ENCODE results near the gene MEF2D.
A peak's percentile ranks its signal among the peaks of the same experiment; 100 is the strongest.

Gene MEF2D

GRCh38 chr1:156523801-156524480 lies 23.4 kb upstream of the MEF2D start:
- peak overlapping the region; percentile 57 for H3K4me3 ChIP-seq (ENCODE audit: low read length)
- H3K36me3 ChIP-seq (ENCODE audit: control insufficient read depth, low read length): peaks cover 24% of the 10 kb centered on the region
- H3K9me2 ChIP-seq (replicated peaks; ENCODE audit: control insufficient read depth, low read length): no peaks in the 10 kb centered on the region
- peaks cover 6% of the 10 kb centered on the region for H3F3A ChIP-seq (ENCODE audit: control insufficient read depth, insufficient read depth)
- H3K27ac ChIP-seq (ENCODE audit: low read depth, low read length): peak overlapping the region; percentile 69
- H3K79me2 ChIP-seq (ENCODE audit: control insufficient read depth, low read length): no peaks in the 10 kb centered on the region
- H4K20me1 ChIP-seq (ENCODE audit: control insufficient read depth, insufficient read depth, low read depth, low read length): no peaks in the 10 kb centered on the region
- peaks cover 34% of the 10 kb centered on the region for H3K4me1 ChIP-seq (ENCODE audit: control insufficient read depth, low read length)
- no peaks in the 10 kb centered on the region for H3K9me3 ChIP-seq (ENCODE audit: control insufficient read depth, insufficient read depth, low read length)
- TF ChIP-seq EZH2phosphoT487 (IDR thresholded peaks at IDR 0.05; ENCODE audit: borderline replicate concordance, low read length) (no peak), CTCF (IDR thresholded peaks at IDR 0.05; ENCODE audit: low read depth, low read length, poor library complexity, severe bottlenecking) (no peak)
- H3K4me2 ChIP-seq (ENCODE audit: low read length): peak overlapping the region; percentile 77
- H3K27me3 ChIP-seq (ENCODE audit: control insufficient read depth, low read length): no peaks in the 10 kb centered on the region

- H3F3A ChIP-seq (ENCODE audit: control insufficient read depth, insufficient read depth): peaks cover 6% of the 10 kb centered on the region
- H3K4me3 ChIP-seq (ENCODE audit: low read length): no peak overlapping the region
- peaks cover 29% of the 10 kb centered on the region for H3K4me1 ChIP-seq (ENCODE audit: control insufficient read depth, low read length)
- H3K9me3 ChIP-seq (ENCODE audit: control insufficient read depth, insufficient read depth, low read length): no peaks in the 10 kb centered on the region
- H3K36me3 ChIP-seq (ENCODE audit: control insufficient read depth, low read length): peaks cover 14% of the 10 kb centered on the region
- TF ChIP-seq EZH2phosphoT487 (IDR thresholded peaks at IDR 0.05; ENCODE audit: borderline replicate concordance, low read length) (no peak), CTCF (IDR thresholded peaks at IDR 0.05; ENCODE audit: low read depth, low read length, poor library complexity, severe bottlenecking) (no peak)
- no peaks in the 10 kb centered on the region for H3K27me3 ChIP-seq (ENCODE audit: control insufficient read depth, low read length)
- no peaks in the 10 kb centered on the region for H3K9me2 ChIP-seq (replicated peaks; ENCODE audit: control insufficient read depth, low read length)
- no peak overlapping the region for H3K4me2 ChIP-seq (ENCODE audit: low read length)
- H3K79me2 ChIP-seq (ENCODE audit: control insufficient read depth, low read length): no peaks in the 10 kb centered on the region
- no peaks in the 10 kb centered on the region for H4K20me1 ChIP-seq (ENCODE audit: control insufficient read depth, insufficient read depth, low read depth, low read length)
- no peak overlapping the region for H3K27ac ChIP-seq (ENCODE audit: low read depth, low read length)
Observed at GRCh38 chr1:156522443-156522970, 21.9 kb upstream of the MEF2D start.

GRCh38 chr1:156517748-156518147 lies 17.2 kb upstream of the MEF2D start:
- H3K9me3 ChIP-seq (ENCODE audit: control insufficient read depth, insufficient read depth, low read length): no peaks in the 10 kb centered on the region
- H3K9me2 ChIP-seq (replicated peaks; ENCODE audit: control insufficient read depth, low read length): no peaks in the 10 kb centered on the region
- H3K4me3 ChIP-seq (ENCODE audit: low read length): no peak overlapping the region
- H3K4me2 ChIP-seq (ENCODE audit: low read length): no peak overlapping the region
- no peaks in the 10 kb centered on the region for H3K4me1 ChIP-seq (ENCODE audit: control insufficient read depth, low read length)
- no peaks in the 10 kb centered on the region for H4K20me1 ChIP-seq (ENCODE audit: control insufficient read depth, insufficient read depth, low read depth, low read length)
- H3K36me3 ChIP-seq (ENCODE audit: control insufficient read depth, low read length): no peaks in the 10 kb centered on the region
- H3K27me3 ChIP-seq (ENCODE audit: control insufficient read depth, low read length): no peaks in the 10 kb centered on the region
- H3K79me2 ChIP-seq (ENCODE audit: control insufficient read depth, low read length): no peaks in the 10 kb centered on the region
- H3F3A ChIP-seq (ENCODE audit: control insufficient read depth, insufficient read depth): peaks cover 6% of the 10 kb centered on the region
- TF ChIP-seq EZH2phosphoT487 (IDR thresholded peaks at IDR 0.05; ENCODE audit: borderline replicate concordance, low read length): no peak
- TF ChIP-seq CTCF (IDR thresholded peaks at IDR 0.05; ENCODE audit: low read depth, low read length, poor library complexity, severe bottlenecking): no peak
- H3K27ac ChIP-seq (ENCODE audit: low read depth, low read length): no peak overlapping the region

Measured in DOHH2 (cell line).